ENCODE measurements around the gene DNAI1.
A peak's percentile ranks its signal among the peaks of the same experiment; 100 is the strongest.

Gene DNAI1

DNA sequence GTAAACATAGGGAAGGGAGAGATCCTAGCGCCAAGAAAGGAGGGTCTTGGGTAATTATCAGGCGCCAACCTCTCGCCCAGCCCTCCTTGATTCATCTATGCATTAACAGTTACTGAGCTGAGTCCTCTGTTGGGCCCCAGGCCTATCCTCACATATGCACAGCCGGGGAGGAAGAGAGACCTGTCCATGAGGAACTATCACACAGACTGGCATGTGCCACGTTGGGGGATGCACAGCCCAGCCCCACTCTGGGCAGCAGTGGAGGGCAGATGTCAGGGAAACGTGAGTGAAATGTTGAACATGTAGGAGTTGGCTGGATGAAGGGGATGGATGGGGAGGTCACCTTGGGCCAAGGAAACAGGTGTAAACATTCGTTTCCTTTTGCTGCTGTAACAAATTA, 82.9 kb downstream of the DNAI1 start:
- no peak for DNase-seq (ENCODE audit: low read depth, low spot score)

DNA sequence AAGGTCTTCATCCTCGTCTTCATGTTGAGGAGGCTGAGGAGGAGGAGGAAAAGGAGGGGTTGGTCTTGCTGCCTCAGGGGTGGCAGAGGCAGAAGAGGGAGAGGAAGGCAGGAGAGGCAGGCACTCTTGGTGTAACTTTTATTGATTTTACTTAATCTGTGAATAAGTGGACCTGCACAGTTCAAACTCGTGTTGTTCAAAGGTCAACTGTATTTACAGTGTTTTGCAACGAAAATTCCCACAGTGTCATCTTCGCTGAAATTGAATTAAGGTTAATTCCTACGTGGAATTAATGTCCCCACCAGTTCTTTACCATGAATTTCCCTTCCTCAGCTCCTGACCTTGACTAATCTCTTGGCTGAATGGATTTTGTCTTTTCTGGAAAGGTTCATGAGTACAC, 85.4 kb downstream of the DNAI1 start:
- DNase-seq (ENCODE audit: low read depth, low spot score), result no peak

DNA sequence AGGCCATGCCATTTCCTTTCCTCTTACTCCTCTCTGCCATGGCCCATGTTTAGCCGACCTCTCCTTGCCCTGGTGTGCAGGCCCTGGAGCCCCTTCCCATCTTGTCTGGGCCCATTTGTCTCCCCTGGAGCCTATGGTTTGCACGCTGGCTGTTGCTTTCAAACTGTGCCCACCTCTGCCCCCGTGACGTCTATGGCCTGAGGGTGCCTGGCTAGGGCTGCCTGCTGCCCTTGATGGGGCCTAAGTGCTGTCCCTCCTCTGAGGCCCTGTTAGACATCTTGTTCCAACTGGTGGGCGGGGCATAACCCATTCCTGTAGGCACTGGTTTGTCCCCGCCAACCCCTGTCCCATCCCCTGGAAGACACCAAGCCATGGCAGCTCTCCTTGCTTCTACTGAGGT, 86.9 kb downstream of the DNAI1 start:
- DNase-seq (ENCODE audit: low read depth, low spot score), result no peak

DNA sequence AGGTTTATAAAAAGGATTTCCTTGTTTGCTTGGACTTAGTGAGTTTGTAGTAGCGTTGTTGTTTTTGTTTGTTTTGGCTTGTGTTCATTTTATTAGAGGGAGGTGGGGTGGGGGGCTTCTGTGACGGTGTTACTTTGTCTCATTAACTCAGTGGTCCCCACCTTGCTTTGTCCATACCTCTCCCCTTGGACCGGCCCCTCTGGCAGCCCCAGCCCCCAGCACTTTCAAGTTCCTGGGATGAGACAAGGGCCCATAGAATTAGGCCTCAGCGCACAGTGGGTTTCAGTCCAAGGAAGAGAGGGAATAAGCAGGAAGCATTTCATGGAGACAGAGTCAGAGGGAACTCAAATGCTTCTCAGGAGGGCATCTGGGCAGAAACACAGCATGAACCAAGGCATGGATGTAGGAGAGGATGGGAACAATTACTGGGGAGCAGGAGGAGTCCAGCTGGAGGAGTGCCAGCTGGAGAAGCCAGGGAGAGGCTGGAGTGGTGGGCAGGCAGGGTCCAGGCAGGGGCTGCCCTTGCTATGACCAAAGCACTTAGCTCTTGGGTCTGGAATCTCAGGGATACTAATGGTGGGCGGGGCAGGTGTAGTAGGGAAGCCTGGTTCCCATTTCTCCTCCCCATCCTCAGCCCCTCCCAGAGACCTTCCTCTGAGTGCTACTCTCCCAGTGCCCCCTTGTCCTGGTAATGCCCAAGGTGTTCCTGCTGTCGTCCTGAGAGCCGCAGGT, 87.7 kb downstream of the DNAI1 start:
- no peak for DNase-seq (ENCODE audit: low read depth, low spot score)

DNA sequence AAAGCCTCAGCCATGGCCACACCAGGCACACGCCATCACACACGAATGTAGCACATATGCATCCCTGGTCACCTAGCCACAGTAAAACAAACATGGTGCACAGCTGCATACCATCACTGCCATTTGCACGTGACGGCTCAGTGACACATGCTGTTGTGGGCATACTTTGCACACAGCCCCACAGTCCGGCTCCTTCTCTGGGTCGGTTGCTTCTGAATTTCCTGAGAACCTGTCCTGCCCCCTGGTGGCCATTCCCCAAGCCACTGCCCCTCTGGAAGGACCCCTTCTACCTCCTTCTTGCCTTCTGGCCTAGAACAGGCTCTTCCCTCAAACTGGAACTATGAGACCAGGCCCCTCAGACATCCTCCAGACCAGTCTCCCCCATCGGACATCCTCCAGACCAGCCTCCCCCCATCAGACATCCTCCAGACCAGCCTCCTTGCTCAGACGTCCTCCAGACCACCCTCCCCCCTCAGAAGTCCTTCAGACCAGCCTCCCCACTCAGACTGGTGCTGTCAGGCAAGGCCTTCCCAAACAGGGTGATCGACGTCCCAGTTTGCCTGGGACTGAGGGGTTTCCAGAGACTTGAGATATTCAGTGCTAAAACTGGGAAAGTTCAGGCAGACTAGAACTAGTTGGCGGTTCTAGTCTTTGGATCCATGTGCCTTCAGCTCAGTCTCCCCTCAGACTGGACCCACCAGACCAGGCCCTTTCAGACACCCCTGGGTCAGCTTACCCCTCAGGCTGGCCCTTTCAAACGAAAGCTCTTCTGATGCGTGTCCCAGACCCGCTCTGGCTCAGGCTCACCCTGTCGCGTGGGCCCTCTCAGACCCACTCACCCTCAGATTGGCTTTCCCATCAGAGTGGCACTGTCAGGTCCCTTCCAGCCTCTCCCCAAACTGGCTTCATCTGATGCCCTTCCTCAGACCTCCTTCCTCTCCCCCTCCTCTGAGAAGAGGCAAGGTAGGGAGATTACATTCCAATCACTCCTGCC, 88.5 kb downstream of the DNAI1 start:
- peak; percentile 24 for DNase-seq (ENCODE audit: low read depth, low spot score)

DNA sequence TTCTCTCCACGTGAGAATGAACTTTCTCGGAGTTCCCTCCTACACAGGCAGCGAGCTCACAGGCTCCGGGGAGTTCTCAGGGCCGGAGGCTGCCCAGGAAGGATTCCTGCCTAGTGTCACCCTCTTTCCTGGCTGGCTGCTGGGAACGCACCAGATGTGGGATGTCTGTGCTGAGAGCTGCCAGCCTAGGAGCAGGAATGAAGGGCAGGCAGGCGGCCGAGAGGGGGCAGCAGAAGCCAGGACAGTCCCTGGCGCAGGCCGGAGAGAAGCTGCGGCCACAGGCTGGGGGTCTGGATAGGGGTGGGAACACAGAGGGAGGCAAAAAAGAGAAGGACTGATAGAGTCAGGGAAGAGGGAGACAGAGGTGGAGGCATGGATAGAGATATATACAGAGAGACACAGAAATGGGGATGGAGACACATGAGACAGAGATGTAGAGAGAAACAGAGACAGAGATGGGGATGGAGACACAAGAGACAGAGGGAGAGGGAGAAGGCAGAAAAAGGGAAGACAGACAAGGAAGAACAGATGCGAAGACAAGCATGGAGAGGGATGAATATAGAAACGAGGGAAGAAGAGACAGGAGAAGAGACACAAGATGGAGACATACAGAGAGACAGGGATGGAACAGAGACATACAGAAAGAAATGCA, 89.5 kb downstream of the DNAI1 start:
- peak; percentile 18 for DNase-seq (ENCODE audit: low read depth, low spot score)

DNA sequence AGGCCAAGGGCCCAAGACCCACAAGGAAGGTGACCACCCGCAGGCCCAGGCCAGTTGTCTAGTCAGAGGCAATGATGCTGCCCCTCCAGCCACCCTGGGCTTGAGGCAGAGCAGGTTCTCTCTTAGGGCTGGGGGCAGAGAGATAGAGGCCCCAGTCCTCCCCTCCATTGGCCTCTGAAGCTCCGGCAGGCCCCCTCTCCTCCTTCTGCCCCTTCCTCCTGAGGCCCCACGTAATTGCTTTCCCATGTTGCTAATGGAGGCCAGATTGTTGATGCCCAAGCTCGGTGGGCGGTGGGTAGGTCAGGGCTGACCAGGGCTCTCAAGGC, 90.8 kb downstream of the DNAI1 start:
- no peak for DNase-seq (ENCODE audit: low read depth, low spot score)

DNA sequence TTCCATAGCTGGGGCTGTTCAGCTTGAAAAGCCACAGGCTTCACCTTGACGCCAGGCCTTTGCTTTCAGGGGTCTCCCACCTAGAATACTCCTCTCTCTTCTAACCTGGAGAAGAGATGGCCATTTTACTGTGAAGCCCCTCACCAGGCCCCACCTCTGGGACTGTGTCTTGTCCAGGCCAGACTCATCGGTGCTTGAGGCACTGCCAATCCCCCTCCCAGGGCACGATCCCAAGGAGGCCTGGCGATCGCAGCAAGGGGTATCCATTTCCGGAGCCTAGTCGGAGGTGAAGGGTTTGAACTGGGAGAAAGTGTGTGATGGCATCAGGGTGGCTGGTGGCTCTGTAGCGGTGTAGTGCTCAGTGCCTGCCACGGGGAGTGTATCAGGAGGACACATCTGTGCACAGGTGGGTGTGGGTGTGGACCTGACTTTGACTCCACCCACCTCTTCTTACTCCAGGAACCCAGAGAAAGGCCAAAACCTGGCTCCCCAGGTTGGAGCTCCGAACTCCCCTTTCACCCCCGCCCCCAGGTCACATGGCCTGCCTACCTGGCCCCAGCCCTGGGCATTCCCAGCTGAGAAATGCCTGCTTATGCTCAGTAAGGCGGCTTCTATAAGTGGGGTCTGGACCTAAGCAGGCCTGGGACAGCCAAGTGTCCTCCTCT, 91.5 kb downstream of the DNAI1 start:
- DNase-seq (ENCODE audit: low read depth, low spot score), result no peak

DNA sequence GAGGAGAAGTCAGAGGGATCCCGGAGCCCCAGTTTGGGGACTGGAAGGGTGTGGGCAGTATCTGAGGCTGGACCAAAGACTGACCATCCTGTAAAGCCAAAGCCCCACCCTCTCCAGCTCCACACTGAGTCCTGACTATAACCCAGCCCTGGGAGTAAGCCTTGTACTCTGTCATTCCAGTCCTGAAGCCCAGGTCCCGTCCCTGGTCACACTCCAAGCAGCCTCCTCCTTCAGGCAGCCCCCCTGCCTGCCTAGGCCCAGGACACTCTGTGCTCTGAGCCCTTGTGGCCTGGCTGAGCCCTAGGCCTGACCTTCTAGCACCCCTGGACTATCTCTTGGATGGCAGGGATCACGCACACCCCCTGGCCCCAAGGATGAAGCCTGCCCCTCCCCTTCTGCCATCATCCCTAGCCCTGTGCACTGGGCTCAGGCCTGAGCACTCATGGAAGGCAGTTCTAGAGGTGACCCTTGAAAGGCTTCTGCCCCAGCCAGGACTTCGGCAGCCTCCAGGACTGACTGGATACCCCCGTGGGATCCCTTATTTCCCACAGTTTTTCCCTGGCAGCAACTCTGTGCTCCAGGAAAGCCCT, 92.2 kb downstream of the DNAI1 start:
- no peak for DNase-seq (ENCODE audit: low read depth, low spot score)

DNA sequence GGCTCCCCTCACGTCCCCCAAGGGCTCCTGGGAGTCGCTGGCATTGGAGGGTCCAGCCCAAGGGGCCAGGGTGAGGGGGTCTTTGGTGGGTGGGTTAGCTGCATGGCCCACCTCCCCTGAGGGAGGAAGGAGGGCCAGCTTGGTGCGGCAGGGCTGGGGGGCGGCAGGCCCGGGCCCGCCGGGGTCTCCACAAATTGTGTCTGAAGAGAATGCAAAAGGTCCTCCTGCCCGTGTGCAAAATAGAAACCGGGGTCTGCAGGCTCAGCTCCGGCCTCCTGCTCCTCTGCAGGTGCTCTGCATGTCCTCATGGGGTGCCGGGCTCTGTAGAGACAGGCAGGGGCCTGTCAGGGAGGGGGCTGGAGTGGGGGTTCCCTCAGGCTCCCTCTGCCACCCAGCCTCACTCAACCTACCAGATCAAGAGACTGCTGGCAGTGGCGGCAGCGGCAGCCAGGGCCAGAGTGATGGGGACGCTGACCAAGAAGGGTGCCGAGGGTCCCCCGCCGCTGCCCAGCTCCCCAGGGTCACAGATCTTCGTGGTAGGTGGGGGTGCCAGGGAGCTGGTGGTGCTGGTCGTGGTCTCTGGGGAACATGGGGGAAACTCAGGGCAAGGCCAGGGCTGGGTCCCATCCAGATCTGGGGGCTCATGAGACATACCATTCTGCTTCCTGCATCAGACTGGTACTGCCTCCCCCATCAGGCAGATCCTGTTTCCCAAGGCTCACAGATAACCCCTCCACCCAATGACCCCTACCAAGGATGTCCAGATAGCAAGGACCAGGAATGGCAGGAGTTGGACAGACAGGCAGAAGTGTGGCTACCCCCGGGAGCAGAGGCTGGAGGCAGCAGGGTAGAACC, 93.4 kb downstream of the DNAI1 start:
- no peak for DNase-seq (ENCODE audit: low read depth, low spot score)

DNA sequence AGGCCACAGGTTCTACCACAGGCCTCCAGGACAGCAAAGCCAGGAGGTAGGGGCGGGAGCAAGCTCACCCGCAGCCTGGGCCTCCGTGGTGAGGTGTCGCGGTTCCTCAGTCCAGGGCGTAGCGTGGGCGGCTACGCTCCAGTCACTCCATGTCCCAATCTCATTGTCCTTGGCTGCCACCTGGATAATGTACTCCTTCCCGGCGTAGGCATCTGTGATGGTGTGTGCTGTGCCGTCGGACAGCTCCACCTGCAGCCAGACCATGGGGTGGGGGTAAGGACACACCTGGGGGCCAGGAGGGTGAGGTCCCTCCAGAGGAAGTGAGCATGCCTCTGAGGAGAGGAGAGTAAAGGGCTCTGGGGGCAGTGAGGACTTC, 94.0 kb downstream of the DNAI1 start:
- no peak for DNase-seq (ENCODE audit: low read depth, low spot score)

DNA sequence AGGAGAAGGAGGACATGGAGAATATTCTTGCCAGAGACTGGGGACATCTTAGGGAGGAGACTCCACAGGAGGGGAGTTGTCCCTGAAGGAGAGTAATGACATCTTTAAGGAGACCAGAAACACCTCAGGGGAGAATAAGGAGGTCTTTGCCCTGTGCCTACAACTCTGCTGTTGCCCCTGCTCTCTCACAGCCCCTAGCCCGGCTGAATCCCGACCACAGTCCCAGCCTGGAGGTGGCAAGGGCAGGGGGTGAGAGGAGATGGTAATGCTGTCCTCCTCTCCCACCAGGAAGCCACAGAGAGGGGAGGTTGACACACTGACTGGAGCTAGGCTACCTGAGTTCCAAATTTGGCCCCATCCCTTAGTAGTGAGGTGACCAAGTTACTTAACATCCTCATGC, 94.4 kb downstream of the DNAI1 start:
- no peak for DNase-seq (ENCODE audit: low read depth, low spot score)

DNA sequence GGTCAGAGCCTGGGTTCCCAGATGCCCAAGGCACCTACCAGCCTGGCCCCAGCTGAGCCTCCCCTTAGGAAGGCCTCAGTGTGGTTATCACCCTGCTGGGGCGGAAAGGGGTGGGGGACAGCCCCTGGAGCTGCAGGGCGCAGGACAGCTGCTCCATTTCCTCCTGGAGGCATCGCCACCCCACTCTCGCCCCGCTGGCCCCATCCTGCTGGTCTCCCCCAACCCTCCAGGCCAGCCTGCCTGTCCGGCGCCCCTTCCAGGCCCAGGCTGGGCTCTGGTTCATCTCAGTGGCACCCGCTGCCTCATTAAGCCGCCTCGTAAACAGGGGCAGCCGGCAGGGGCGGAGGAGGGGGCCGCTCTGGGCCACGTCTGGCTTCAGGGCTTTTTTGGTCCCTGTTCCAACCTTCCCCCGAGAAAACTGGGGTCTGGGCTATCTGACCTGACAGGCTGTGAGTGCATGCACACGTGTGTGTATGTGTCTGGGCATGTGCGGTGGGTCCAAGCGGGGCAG, 95.0 kb downstream of the DNAI1 start:
- DNase-seq (ENCODE audit: low read depth, low spot score), result no peak

DNA sequence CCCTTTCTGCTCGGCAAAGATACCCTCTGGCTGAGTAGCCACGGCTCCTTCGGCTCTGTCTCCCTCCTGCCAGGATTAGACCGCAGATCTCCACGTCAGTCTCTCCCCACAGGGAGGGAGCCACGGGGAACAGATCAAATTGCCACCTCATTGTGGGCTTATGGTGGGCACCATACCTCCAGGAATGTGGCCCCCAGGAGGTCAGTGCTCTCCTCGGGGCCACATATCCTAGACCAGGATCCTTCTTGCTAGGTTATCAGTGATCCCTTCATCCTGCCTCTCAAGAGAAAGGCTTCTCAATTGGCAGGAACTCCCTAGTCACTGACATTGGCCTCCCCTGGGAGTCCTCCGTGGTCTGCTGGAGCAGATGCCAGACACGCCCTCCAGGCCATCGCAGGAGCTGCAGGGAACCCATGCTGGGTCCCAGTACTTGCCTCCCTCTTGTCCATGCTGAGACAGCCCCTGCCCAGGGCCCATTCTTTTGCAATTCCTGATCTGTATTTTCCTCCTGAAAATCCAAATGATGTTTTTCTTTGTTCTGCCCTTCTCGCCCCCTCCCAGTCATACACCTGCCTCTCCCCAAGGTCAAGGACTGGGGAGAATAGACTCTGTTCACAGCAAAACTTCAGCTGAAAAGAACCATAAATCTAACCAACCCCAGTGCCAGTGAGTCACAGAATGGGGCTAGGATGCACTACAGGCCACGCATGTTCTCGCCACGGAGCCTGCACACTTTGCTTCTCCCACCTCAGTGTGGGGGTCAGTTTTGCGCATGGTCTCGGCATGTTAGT, 95.8 kb downstream of the DNAI1 start:
- no peak for DNase-seq (ENCODE audit: low read depth, low spot score)

DNA sequence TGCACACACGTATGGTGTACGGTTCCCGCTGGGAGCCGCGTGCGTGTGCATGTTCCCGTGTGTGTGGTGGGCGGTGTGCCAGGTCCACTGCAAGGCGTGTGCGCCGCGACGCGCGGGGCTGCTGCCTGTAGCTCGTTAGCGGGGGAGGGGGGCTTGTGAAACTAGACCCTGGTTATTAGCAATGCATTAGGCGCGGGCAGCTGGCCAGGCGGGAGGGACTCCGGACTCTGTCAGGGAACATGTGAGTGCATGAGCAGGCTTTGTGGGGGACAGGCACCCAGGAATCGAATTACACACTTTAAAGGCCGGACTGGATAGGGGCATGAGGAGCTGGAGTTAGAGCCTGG, 96.4 kb downstream of the DNAI1 start:
- DNase-seq (ENCODE audit: low read depth, low spot score), result no peak

DNA sequence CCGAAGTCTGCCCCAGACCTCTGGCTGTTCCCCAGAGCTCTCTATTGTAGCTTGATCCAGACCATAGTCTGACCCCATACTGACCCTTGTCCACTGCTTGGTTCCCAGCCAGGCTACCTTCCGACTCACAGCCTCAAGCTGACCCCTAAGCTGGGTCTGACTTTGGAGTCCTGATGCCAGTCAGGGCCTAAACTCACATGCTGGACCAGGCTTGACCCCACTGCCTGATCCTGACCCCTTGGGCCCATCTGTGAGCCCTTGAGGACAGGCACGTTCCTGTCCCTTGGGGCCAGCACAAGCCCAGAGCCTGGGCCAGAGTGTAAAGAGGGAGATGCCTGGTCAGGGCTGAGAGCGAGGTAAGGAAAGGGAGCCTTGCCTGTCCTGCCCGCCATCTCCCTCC, 96.9 kb downstream of the DNAI1 start:
- DNase-seq (ENCODE audit: low read depth, low spot score), result no peak

DNA sequence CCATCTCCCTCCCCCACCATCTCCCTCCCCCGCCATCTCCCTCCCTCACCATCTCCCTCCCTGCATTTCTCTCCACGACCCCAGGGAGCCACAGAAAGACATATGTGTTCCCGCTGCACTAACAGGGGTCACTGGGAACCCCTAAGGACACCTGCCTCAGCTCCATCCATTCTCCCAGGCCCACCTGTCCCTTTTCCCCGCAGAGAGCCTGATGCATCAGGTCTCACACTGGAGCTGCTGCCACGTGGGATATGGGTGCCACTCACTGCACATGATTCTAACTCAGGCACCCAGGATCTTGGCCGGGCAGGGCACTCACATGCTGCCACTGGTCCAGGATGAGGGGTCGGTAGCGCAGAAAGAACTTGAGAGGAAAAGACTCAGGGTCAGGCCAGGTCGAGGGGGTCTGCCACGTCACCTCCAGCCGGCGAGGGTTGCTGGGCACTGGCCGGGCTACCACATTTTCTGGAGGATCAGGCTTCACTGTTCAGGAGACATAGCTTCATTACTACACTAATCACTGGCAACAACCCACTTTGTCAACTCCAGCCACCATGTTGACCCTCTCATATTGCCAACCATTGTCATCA, 97.4 kb downstream of the DNAI1 start:
- no peak for DNase-seq (ENCODE audit: low read depth, low spot score)

DNA sequence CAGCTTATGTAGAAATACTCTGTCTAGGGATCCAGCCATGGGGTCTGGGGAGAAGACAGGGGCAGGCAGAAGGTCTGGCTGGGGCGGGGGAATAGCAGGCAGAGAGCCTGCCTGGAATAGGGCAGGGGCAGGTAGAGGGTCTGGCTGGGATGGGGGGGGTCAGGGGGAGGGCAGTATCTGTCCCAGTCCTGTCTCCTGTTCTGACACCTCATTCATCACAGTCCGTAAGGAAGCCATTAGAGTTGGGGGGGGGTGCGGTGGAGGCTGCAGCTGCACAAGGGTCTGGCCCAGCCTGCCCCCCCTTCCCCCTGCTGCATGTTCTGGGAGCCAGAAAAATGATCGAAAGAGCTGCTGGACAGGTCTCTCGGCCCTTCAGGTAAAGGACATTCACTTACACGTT, 98.3 kb downstream of the DNAI1 start:
- DNase-seq (ENCODE audit: low read depth, low spot score), result no peak
